SK-N-MC (cell line): ENCODE measurements around the gene KAZN.

Experiments used
- EZH2 ChIP-seq: fragments of 200-600 bp; sonication (generic); IDR thresholded peaks from one replicate; pipeline ENCODE4 v1.6.1; 2017; ENCODE audit warnings: antibody characterized with exemption
- POLR2AphosphoS5 ChIP-seq: IDR thresholded peaks from 2 replicates; pipeline ENCODE4 v1.6.1; 2012; ENCODE audit warnings: mild to moderate bottlenecking, low read depth, low read length, borderline replicate concordance

GRCh38 chr1:14800014-14800413, 201.5 kb downstream of the KAZN start:
- no peak for TF ChIP-seq EZH2
- no peak for TF ChIP-seq POLR2AphosphoS5
